ENCODE measurements around the gene OR5V1.
"Not testable (repeated sequence)": the region's sequence is repeated elsewhere in the genome, so short reads cannot be mapped to it uniquely, and the experiment has no call there.

DNA sequence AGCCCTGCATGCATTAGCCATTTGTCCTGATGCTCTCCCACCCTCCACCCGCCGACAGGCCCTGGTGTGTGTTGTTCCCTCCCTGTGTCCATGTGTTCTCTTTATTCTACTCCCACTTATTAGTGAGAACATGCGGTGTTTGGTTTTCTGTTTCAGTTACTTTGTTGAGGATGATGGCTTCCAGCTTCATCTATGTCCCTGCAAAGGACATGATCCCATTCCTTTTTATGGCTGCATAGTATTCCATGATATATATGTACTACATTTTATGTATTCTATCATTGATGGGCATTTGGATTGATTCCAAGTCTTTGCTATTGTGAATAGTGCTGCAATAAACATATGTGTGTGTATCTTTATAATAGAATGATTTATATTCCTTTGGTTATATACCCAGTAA, 19.3 kb downstream of the OR5V1 start:
- TF ChIP-seq EZH2phosphoT487 (IDR thresholded peaks at IDR 0.05; ENCODE audit: borderline replicate concordance, low read depth, low read length), result not testable (repeated sequence)
- TF ChIP-seq, protein P1, sequence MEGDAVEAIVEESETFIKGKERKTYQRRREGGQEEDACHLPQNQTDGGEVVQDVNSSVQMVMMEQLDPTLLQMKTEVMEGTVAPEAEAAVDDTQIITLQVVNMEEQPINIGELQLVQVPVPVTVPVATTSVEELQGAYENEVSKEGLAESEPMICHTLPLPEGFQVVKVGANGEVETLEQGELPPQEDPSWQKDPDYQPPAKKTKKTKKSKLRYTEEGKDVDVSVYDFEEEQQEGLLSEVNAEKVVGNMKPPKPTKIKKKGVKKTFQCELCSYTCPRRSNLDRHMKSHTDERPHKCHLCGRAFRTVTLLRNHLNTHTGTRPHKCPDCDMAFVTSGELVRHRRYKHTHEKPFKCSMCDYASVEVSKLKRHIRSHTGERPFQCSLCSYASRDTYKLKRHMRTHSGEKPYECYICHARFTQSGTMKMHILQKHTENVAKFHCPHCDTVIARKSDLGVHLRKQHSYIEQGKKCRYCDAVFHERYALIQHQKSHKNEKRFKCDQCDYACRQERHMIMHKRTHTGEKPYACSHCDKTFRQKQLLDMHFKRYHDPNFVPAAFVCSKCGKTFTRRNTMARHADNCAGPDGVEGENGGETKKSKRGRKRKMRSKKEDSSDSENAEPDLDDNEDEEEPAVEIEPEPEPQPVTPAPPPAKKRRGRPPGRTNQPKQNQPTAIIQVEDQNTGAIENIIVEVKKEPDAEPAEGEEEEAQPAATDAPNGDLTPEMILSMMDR (conservative IDR thresholded peaks at IDR 0.05; ENCODE audit: low read length), result not testable (repeated sequence)

Data from OCI-LY7 (cell line).